ENCODE data around the gene KDM3A. TPM values are rescaled to one million over a fixed set of nuclear protein-coding genes. Genes with fewer than 3 reads are reported as not detected.

KDM3A gene
- total and polyA plus RNA-seq, 2 of the 8 experiments (the other 6 are each of a cell fraction or from before 2014, with no cell fraction given): 15.8 to 29.2 TPM

DNA sequence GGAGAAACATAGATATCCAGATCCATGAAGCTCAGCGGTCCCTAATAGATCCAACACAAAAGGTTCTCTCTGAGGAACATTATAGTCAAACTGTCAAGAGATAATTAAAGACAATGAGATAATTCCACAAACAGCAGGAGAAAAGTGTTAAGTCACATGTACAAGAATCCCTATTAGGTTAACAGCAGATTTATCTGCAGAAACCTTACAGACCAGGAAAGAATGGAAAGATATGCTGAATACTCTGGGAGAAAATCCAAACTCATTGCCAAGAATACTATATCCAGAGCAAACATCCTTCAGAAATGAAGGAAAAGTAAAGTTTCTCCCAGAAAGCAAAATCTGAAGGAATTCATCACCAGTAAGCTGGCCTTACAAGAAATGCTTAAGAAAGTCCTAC lies 10.8 kb upstream of the KDM3A start:
- Histone ChIP-seq H3K4me3 (ENCODE audit: extremely low read depth in 1 of 4, insufficient read depth in 2 of 4, low read depth in 3 of 4, low read length in 4 of 4) (no peak overlapping the region), H4K20me1 (replicated peaks in 1 of 2; ENCODE audit: control insufficient read depth in 1 of 2, insufficient read depth in 2 of 2, low read length in 2 of 2) (no peaks in the 10 kb centered on the region), H3K4ac (replicated peaks; ENCODE audit: insufficient read length, low read depth, low read length) (no peak overlapping the region), H2AK5ac (ENCODE audit: low read depth, low read length) (no peak overlapping the region), H3K18ac (ENCODE audit: extremely low read depth, low read length) (no peak overlapping the region), H3K79me2 (ENCODE audit: control insufficient read depth in 1 of 2, insufficient read depth in 2 of 2, low read length in 2 of 2) (no peaks in the 10 kb centered on the region), H2BK120ac (replicated peaks; ENCODE audit: low read depth, low read length) (no peak overlapping the region), H2BK5ac (ENCODE audit: low read depth, low read length) (no peak overlapping the region), H4K5ac (ENCODE audit: insufficient read length, low read depth, low read length) (no peak overlapping the region), H2AFZ (ENCODE audit: low read length) (no peak overlapping the region), H3K79me1 (ENCODE audit: low read depth, low read length) (no peaks in the 10 kb centered on the region), H3K14ac (ENCODE audit: insufficient read length) (no peak overlapping the region), H2BK15ac (ENCODE audit: low read length) (no peak overlapping the region), H3K9ac (replicated peaks in 1 of 4; ENCODE audit: extremely low read depth in 1 of 4, low read depth in 3 of 4, low read length in 3 of 4) (no peak overlapping the region), H3K27ac (ENCODE audit: low read depth, low read length) (no peak overlapping the region), H3K23me2 (ENCODE audit: low read depth, low read length) (no peaks in the 10 kb centered on the region), H2BK12ac (ENCODE audit: low read depth, low read length) (no peak overlapping the region), H3K56ac (replicated peaks; ENCODE audit: insufficient read length, low read depth, low read length) (no peak overlapping the region), H3K27me3 (replicated peaks in 1 of 4; ENCODE audit: control insufficient read depth in 3 of 4, extremely low read depth in 1 of 4, insufficient read depth in 3 of 4, low read length in 3 of 4) (no peaks in the 10 kb centered on the region; a peak in 1 of 7 replicates), H2BK20ac (ENCODE audit: low read length) (no peak overlapping the region), H3K9me3 (ENCODE audit: insufficient read depth in 2 of 2, low read depth in 1 of 2, low read length in 1 of 2) (0 out of 4 replicates have a peak, but pooled peaks cover 0 to 2% of the 10 kb centered on the region in 2 experiments), H3K4me1 (replicated peaks in 1 of 4; ENCODE audit: control insufficient read depth in 3 of 4, insufficient read depth in 4 of 4, low read length in 3 of 4) (no peaks in the 10 kb centered on the region), H3K23ac (ENCODE audit: insufficient read length) (no peak overlapping the region), H4K91ac (replicated peaks; ENCODE audit: insufficient read length, low read length) (no peak overlapping the region), H3K4me2 (ENCODE audit: insufficient read depth in 1 of 2, low read depth in 2 of 2, low read length in 2 of 2) (no peak overlapping the region), H4K8ac (ENCODE audit: extremely low read depth, insufficient read depth, low read length) (no peak overlapping the region), H3K36me3 (ENCODE audit: control insufficient read depth in 2 of 4, insufficient read depth in 4 of 4, low read length in 3 of 4) (no peaks in the 10 kb centered on the region)
- WGBS, 2 experiments (ENCODE audit: extremely low coverage in 1 of 2, insufficient coverage in 1 of 2, insufficient read length in 1 of 2, insufficient replicate concordance in 2 of 2, low coverage in 1 of 2, low lambda C conversion rate in 2 of 2, missing lambda C conversion rate in 1 of 2): 94% methylated on average over 1 of the region's 1 CpG; no CpG with 5 or more reads in 1 of the 2 experiments
- no peak for DNase-seq (ENCODE audit: low read depth in 1 of 2, low spot score in 2 of 2)
- POLR2A ChIA-PET (ENCODE audit: partially characterized antibody): no interaction called here
- CTCF ChIA-PET (ENCODE audit: partially characterized antibody): no interaction called here
- no peak for FAIRE-seq
- no peak for TF ChIP-seq EGR1 (IDR thresholded peaks at IDR 0.05; ENCODE audit: borderline replicate concordance, low read depth, low read length)
